Brain microvascular endothelial cell (primary cell): ENCODE measurements around the gene MAN1C1.

Experiments
- DNase-seq: peaks from one replicate; pipeline ENCODE4 v3.0.0-alpha.2; 2020
- H3K27ac ChIP-seq: fragments of 250-450 bp; sonication (Bioruptor Pico); 2 replicates; pipeline ENCODE4 v1.5.1; 2020; ENCODE audit warnings: mild to moderate bottlenecking, moderate library complexity
- H3K27me3 ChIP-seq: fragments of 250-450 bp; sonication (Bioruptor Pico); replicated peaks from 2 replicates; pipeline ENCODE4 v1.5.1; 2020; ENCODE audit warnings: mild to moderate bottlenecking
- H3K36me3 ChIP-seq: fragments of 250-450 bp; sonication (Bioruptor Pico); replicated peaks from 2 replicates; pipeline ENCODE4 v1.5.1; 2020; ENCODE audit warnings: mild to moderate bottlenecking
- H3K4me3 ChIP-seq: 2 replicates; pipeline ENCODE4 v1.5.1; 2011; ENCODE audit warnings: low read depth, mild to moderate bottlenecking, control low read depth, low read length, moderate library complexity
- CTCF ChIP-seq: IDR thresholded peaks from 2 replicates; pipeline ENCODE4 v1.5.1; 2011; ENCODE audit warnings: low read depth, mild to moderate bottlenecking, moderate library complexity, low read length, control low read depth, inconsistent platforms; ENCODE audit errors: missing control alignments
- in situ Hi-C: cut with HindIII; loops from 2 replicates; pipeline ENCODE4 v1.10.0; 2017; ENCODE audit warnings: low sequenced_read_pairs, low pct_ligation_motif_present

Gene MAN1C1

GRCh38 chr1:25616987-25617624 is 515 bp downstream of the MAN1C1 start:
- TF ChIP-seq CTCF, result no peak
- in situ Hi-C loops, result loop anchor here (25.0 kb wide), 1 partner anchor 170 kb away; no protein-coding TSS in a partner anchor
- Histone ChIP-seq H3K4me3 (peak overlapping the region; percentile 47), H3K27me3 (peaks cover 60% of the 10 kb centered on the region), H3K27ac (no peak overlapping the region), H3K36me3 (no peaks in the 10 kb centered on the region)
- DNase-seq, result no peak

GRCh38 chr1:25617625-25618432 is 1.2 kb downstream of the MAN1C1 start:
- in situ Hi-C loops, result loop anchor here (25.0 kb wide), 1 partner anchor 169 kb away; no protein-coding TSS in a partner anchor
- DNase-seq, result no peak
- H3K4me3 ChIP-seq, result peak overlapping the region; percentile 35
- no peak overlapping the region for H3K27ac ChIP-seq
- TF ChIP-seq CTCF, result no peak
- H3K27me3 ChIP-seq, result peaks cover 58% of the 10 kb centered on the region
- H3K36me3 ChIP-seq, result no peaks in the 10 kb centered on the region

DNA sequence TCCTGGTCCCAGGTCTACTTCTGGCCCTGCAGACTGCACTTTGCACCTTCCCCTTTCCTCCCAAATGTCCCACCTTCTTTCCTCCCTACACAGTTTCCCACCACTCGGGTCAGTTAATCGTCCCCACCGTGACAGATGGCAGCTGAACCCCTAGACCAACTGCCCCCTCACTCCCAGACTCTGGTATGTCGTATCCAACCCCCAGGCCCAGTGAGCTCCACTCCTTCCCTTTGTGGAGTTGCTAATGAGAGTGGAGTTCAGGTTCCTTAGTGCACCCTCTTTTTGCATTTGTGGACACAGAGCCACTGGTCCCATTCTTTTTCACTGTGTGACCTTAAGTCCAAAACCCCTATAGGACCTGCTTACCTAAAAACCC is 1.8 kb downstream of the MAN1C1 start:
- no peak for DNase-seq
- TF ChIP-seq CTCF, result no peak
- Histone ChIP-seq H3K27me3 (peaks cover 56% of the 10 kb centered on the region), H3K27ac (no peak overlapping the region), H3K4me3 (no peak overlapping the region), H3K36me3 (no peaks in the 10 kb centered on the region)
- in situ Hi-C loops, result loop anchor here (25.0 kb wide), 1 partner anchor 169 kb away; no protein-coding TSS in a partner anchor

DNA sequence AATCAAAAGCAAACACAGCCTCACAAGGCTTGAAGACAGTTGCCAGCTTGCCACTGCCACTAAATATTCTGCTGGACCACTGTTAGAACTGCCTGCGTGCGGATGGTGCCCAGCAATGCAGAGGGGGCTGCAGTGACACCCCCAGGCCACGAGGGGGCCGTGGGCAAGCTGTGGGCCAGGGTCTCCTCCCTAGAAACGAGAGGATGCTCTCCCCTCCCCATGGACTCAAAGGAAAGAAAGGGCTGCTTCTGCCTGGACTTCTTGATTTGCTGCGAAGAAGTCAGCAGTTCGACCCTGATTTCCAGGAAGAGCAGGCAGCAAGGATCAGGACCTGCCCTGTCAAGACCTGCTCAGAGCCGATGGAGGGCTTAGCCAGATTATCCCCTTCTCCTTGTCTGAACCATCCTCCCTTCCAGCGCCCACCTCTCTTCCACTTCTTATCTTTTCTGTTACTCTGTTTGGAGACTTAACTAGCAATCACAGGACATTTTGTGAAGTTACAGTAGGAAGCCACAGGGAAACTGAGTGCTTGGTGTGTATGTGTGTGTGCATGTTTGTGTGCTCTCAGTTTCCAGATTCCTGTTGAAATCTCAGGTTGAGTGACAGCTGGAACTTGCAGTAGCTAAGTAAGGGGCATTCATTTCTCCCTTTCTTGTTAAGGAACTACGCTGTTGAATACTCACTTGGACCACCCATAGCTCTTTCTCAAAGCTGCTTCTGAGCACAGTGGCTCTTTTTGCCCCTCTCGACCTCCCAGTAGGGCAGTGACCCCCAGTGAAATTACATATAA is 2.7 kb downstream of the MAN1C1 start:
- Histone ChIP-seq H3K36me3 (no peaks in the 10 kb centered on the region), H3K27me3 (peaks cover 61% of the 10 kb centered on the region), H3K4me3 (no peak overlapping the region), H3K27ac (no peak overlapping the region)
- TF ChIP-seq CTCF, result peak; percentile 91
- in situ Hi-C loops, result loop anchor here (25.0 kb wide), 1 partner anchor 168 kb away; no protein-coding TSS in a partner anchor
- no peak for DNase-seq

- no peak for TF ChIP-seq CTCF
- peaks cover 64% of the 10 kb centered on the region for H3K27me3 ChIP-seq
- H3K4me3 ChIP-seq, result no peak overlapping the region
These were observed 3.6 kb downstream of the MAN1C1 start for GRCh38 chr1:25620211-25620610.

More at GRCh38 chr1:25620211-25620610, 3.6 kb downstream of the MAN1C1 start:
- H3K36me3 ChIP-seq, result no peaks in the 10 kb centered on the region
- DNase-seq, result no peak
- no peak overlapping the region for H3K27ac ChIP-seq
- in situ Hi-C loops, result loop anchor here (25.0 kb wide), 1 partner anchor 167 kb away; no protein-coding TSS in a partner anchor
